ENCODE measurements around the gene ZNF18. TPM values are rescaled to one million over a fixed set of nuclear protein-coding genes. Genes with fewer than 3 reads are reported as not detected.

The ZNF18 gene
- total and polyA plus RNA-seq, 2 donors: 5.6 to 15.8 TPM

Small RNA genes lying within 50 kb of the gene (small RNA-seq; reads per million reads assigned to genes)
- not detected for gene RNU11-2P

Other genes with a start within 250 kb of the ZNF18 start
- 69.9 TPM for gene MAP2K4, start 23.4 kb upstream of the ZNF18 start, total RNA-seq
- gene MAP2K4, start 23.4 kb upstream of the ZNF18 start, polyA plus RNA-seq: 16.0 TPM